Sigmoid colon (tissue), 4 donors: ENCODE results near the gene SERPINB1.

Experiments
- CTCF ChIP-seq, 4 experiments: fragments of 450-650 bp in 3 of 4; fragments of 200-600 bp in 1 of 4; IDR thresholded peaks; one replicate each; pipeline ENCODE4 v1.5.1; 2016 to 2019; ENCODE audit warnings: antibody characterized with exemption in 4 of 4, mild to moderate bottlenecking in 3 of 4, moderate library complexity in 2 of 4
- EP300 ChIP-seq, 4 donors: sonication (generic); formaldehyde crosslinking; IDR thresholded peaks; one replicate each; pipeline ENCODE4 v1.6.1; 2017; ENCODE audit warnings: antibody characterized with exemption in 4 of 4
- POLR2A ChIP-seq, 2 donors: fragments of 450-650 bp; IDR thresholded peaks; one replicate each; pipeline ENCODE4 v1.6.1; 2016; ENCODE audit warnings: antibody characterized with exemption in 2 of 2, mild to moderate bottlenecking in 2 of 2, moderate library complexity in 2 of 2
- POLR2AphosphoS5 ChIP-seq, 4 donors: sonication (generic); formaldehyde crosslinking; IDR thresholded peaks; one replicate each; pipeline ENCODE4 v1.6.1; 2017; ENCODE audit warnings: antibody characterized with exemption in 4 of 4

- TF ChIP-seq CTCF (IDR thresholded peaks at IDR 0.05): no peak
- TF ChIP-seq POLR2A (IDR thresholded peaks at IDR 0.05): no peak
- TF ChIP-seq POLR2AphosphoS5 (IDR thresholded peaks at IDR 0.05): no peak
- TF ChIP-seq EP300 (IDR thresholded peaks at IDR 0.05): no peak
These were observed 25.5 kb downstream of the SERPINB1 start for GRCh38 chr6:2816158-2816557.
